Large intestine (tissue), 3 donors: Measurements from ENCODE around the gene VRK1. TPM values are rescaled to one million over a fixed set of nuclear protein-coding genes. Genes with fewer than 3 reads are reported as not detected.

Experiments
- DNase-seq, 2 donors: peaks; one replicate each; pipeline versions ENCODE4 v3.0.0 to v3.0.0-alpha.2; 2013
- H3K27ac ChIP-seq: one replicate; pipeline ENCODE4 v1.5.1; 2013; ENCODE audit warnings: low read length
- H3K27me3 ChIP-seq: 2 replicates; pipeline ENCODE4 v1.6.1; 2013; ENCODE audit warnings: low read length; ENCODE audit not compliant: control insufficient read depth, insufficient read depth
- H3K36me3 ChIP-seq: 2 replicates; pipeline ENCODE4 v1.6.1; 2013; ENCODE audit warnings: low read length; ENCODE audit not compliant: control insufficient read depth, insufficient read depth
- H3K4me1 ChIP-seq: one replicate; pipeline ENCODE4 v1.6.1; 2013; ENCODE audit warnings: low read length; ENCODE audit not compliant: control insufficient read depth, insufficient read depth
- H3K4me3 ChIP-seq: one replicate; pipeline ENCODE4 v1.5.1; 2013; ENCODE audit warnings: low read length
- H3K9me3 ChIP-seq: one replicate; pipeline ENCODE4 v1.6.1; 2013; ENCODE audit warnings: mild to moderate bottlenecking, low read depth, low read length, moderate library complexity; ENCODE audit not compliant: control insufficient read depth
- WGBS: methylation state at CpG from one replicate; pipeline ENCODE4 v1.1.5; 2013; ENCODE audit warnings: low lambda C conversion rate; ENCODE audit not compliant: insufficient coverage; 5-methylcytosine and 5-hydroxymethylcytosine counted together
- polyA plus RNA-seq: library from polyadenylated mRNA; unstranded; fragments of 120-200 nt; gene quantifications from one replicate; pipeline ENCODE4 v1.2.1, GENCODE V29; 2013

The VRK1 gene
- polyA plus RNA-seq, 1 donor, result 13.3 TPM

GRCh38 chr14:96801931-96802330, 4.7 kb downstream of the VRK1 start:
- H3K4me3 ChIP-seq, result no peak overlapping the region
- peaks cover 2% of the 10 kb centered on the region for H3K36me3 ChIP-seq
- H3K27me3 ChIP-seq, result no peaks in the 10 kb centered on the region
- peaks cover 6% of the 10 kb centered on the region for H3K4me1 ChIP-seq
- 93% methylated on average over 5 of the region's 5 CpGs for WGBS
- DNase-seq, result no peak
- H3K27ac ChIP-seq, result no peak overlapping the region
- no peaks in the 10 kb centered on the region for H3K9me3 ChIP-seq

GRCh38 chr14:96802963-96803362, 5.8 kb downstream of the VRK1 start:
- WGBS, result no CpG with 5 or more reads among the region's 5 CpGs
- DNase-seq, result no peak
- Histone ChIP-seq H3K4me1 (peaks cover 6% of the 10 kb centered on the region), H3K36me3 (peaks cover 2% of the 10 kb centered on the region), H3K4me3 (no peak overlapping the region), H3K9me3 (no peaks in the 10 kb centered on the region), H3K27ac (no peak overlapping the region), H3K27me3 (no peaks in the 10 kb centered on the region)

- WGBS, result 100% methylated on average over 1 of the region's 2 CpGs
- Histone ChIP-seq H3K9me3 (no peaks in the 10 kb centered on the region), H3K4me3 (no peak overlapping the region), H3K27ac (no peak overlapping the region), H3K4me1 (peaks cover 2% of the 10 kb centered on the region), H3K27me3 (no peaks in the 10 kb centered on the region), H3K36me3 (peaks cover 2% of the 10 kb centered on the region)
- DNase-seq, result no peak
These were observed 6.8 kb downstream of the VRK1 start for GRCh38 chr14:96803958-96804357.

GRCh38 chr14:96804895-96805294, 7.7 kb downstream of the VRK1 start:
- no peaks in the 10 kb centered on the region for H3K27me3 ChIP-seq
- DNase-seq, result no peak
- H3K4me3 ChIP-seq, result no peak overlapping the region
- no peak overlapping the region for H3K27ac ChIP-seq
- H3K36me3 ChIP-seq, result peaks cover 2% of the 10 kb centered on the region
- H3K4me1 ChIP-seq, result no peaks in the 10 kb centered on the region
- H3K9me3 ChIP-seq, result no peaks in the 10 kb centered on the region
- WGBS, result 78% methylated on average over 4 of the region's 5 CpGs

GRCh38 chr14:96805956-96806355, 8.8 kb downstream of the VRK1 start:
- DNase-seq, result no peak
- Histone ChIP-seq H3K27me3 (no peaks in the 10 kb centered on the region), H3K36me3 (peaks cover 2% of the 10 kb centered on the region), H3K9me3 (no peaks in the 10 kb centered on the region), H3K4me1 (no peaks in the 10 kb centered on the region), H3K27ac (no peak overlapping the region), H3K4me3 (no peak overlapping the region)
- WGBS, result no CpG with 5 or more reads among the region's 4 CpGs

- no peaks in the 10 kb centered on the region for H3K4me1 ChIP-seq
- H3K27me3 ChIP-seq, result no peaks in the 10 kb centered on the region
- H3K36me3 ChIP-seq, result peaks cover 2% of the 10 kb centered on the region
- H3K27ac ChIP-seq, result no peak overlapping the region
- H3K4me3 ChIP-seq, result no peak overlapping the region
- H3K9me3 ChIP-seq, result no peaks in the 10 kb centered on the region
- WGBS, result no CpG with 5 or more reads among the region's 3 CpGs
- no peak for DNase-seq
These were observed 9.7 kb downstream of the VRK1 start for GRCh38 chr14:96806836-96807235.

- H3K27me3 ChIP-seq, result no peaks in the 10 kb centered on the region
- H3K9me3 ChIP-seq, result no peaks in the 10 kb centered on the region
- H3K4me1 ChIP-seq, result no peaks in the 10 kb centered on the region
- no CpG with 5 or more reads among the region's 4 CpGs for WGBS
- no peak overlapping the region for H3K27ac ChIP-seq
- H3K36me3 ChIP-seq, result peaks cover 2% of the 10 kb centered on the region
- no peak for DNase-seq
- H3K4me3 ChIP-seq, result no peak overlapping the region
These were observed 11.6 kb downstream of the VRK1 start for GRCh38 chr14:96808619-96809406.

GRCh38 chr14:96811265-96811664, 14.1 kb downstream of the VRK1 start:
- no peak for DNase-seq
- H3K27me3 ChIP-seq, result no peaks in the 10 kb centered on the region
- WGBS, result no CpG with 5 or more reads among the region's 2 CpGs
- no peak overlapping the region for H3K4me3 ChIP-seq
- no peaks in the 10 kb centered on the region for H3K4me1 ChIP-seq
- H3K27ac ChIP-seq, result no peak overlapping the region
- H3K9me3 ChIP-seq, result no peaks in the 10 kb centered on the region
- H3K36me3 ChIP-seq, result peaks cover 2% of the 10 kb centered on the region

- H3K27me3 ChIP-seq, result no peaks in the 10 kb centered on the region
- no peak for DNase-seq
- H3K27ac ChIP-seq, result no peak overlapping the region
- H3K4me3 ChIP-seq, result no peak overlapping the region
- 100% methylated on average over 2 of the region's 3 CpGs for WGBS
- no peaks in the 10 kb centered on the region for H3K9me3 ChIP-seq
- no peaks in the 10 kb centered on the region for H3K36me3 ChIP-seq
- no peaks in the 10 kb centered on the region for H3K4me1 ChIP-seq
These were observed 14.9 kb downstream of the VRK1 start for GRCh38 chr14:96811985-96812667.

- WGBS, result 100% methylated on average over 2 of the region's 3 CpGs
- no peaks in the 10 kb centered on the region for H3K9me3 ChIP-seq
- no peak for DNase-seq
- H3K36me3 ChIP-seq, result no peaks in the 10 kb centered on the region
- no peak overlapping the region for H3K27ac ChIP-seq
- H3K4me3 ChIP-seq, result no peak overlapping the region
- H3K4me1 ChIP-seq, result no peaks in the 10 kb centered on the region
- no peaks in the 10 kb centered on the region for H3K27me3 ChIP-seq
These were observed 19.1 kb downstream of the VRK1 start for GRCh38 chr14:96816281-96816680.
